H4 (cell line): ENCODE measurements around the gene MFSD12. TPM values are rescaled to one million over a fixed set of nuclear protein-coding genes. Genes with fewer than 3 reads are reported as not detected.

ENCODE experiments used
- DNase-seq: peaks from one replicate; pipeline ENCODE4 v3.0.0-alpha.2; 2015; ENCODE audit warnings: low spot score
- total RNA-seq: library from RNA; depleted of rRNA; stranded (reverse); fragments of >200 nt; shearing (Covaris generic); gene quantifications from 2 replicates; pipeline ENCODE4 v1.2.3, GENCODE V29; 2014; rRNA removed

Gene MFSD12
- total RNA-seq, result 32.1 and 55.1 TPM in 2 replicates

- peak; percentile 90 for DNase-seq
These were observed at the start of gene MFSD12 for GRCh38 chr19:3557461-3558248. Gene MFSD12, minus strand, starts transcription at chr19:3557586. Its CDS starts 183 bp downstream, at chr19:3557403.

- DNase-seq, result no peak
These were observed 49.4 kb upstream of the MFSD12 start, which contains the start of gene TBXA2R for GRCh38 chr19:3606690-3607289. Gene TBXA2R, minus strand, starts transcription at chr19:3606875. Its CDS starts 6,241 bp downstream, at chr19:3600634.

GRCh38 chr19:3606174-3606689 lies 48.8 kb upstream of the MFSD12 start:
- no peak for DNase-seq

- DNase-seq, result no peak
These were observed 48.4 kb upstream of the MFSD12 start for GRCh38 chr19:3605770-3606169.

- DNase-seq, result no peak
These were observed 48.0 kb upstream of the MFSD12 start for GRCh38 chr19:3605361-3605760.

GRCh38 chr19:3604987-3605343 lies 47.6 kb upstream of the MFSD12 start:
- DNase-seq, result no peak

- no peak for DNase-seq
These were observed 47.0 kb upstream of the MFSD12 start for GRCh38 chr19:3604227-3604986.

- DNase-seq, result no peak
These were observed 45.9 kb upstream of the MFSD12 start for GRCh38 chr19:3603121-3603811.

- no peak for DNase-seq
These were observed 43.6 kb upstream of the MFSD12 start for GRCh38 chr19:3601021-3601420.

GRCh38 chr19:3599776-3600187 lies 42.4 kb upstream of the MFSD12 start:
- DNase-seq, result no peak

- DNase-seq, result no peak
These were observed 38.2 kb upstream of the MFSD12 start for GRCh38 chr19:3595521-3596061.

GRCh38 chr19:3593156-3593555 lies 35.8 kb upstream of the MFSD12 start:
- no peak for DNase-seq

GRCh38 chr19:3591876-3592613 lies 34.7 kb upstream of the MFSD12 start:
- no peak for DNase-seq

GRCh38 chr19:3590991-3591659 lies 33.7 kb upstream of the MFSD12 start:
- DNase-seq, result no peak

- DNase-seq, result no peak
These were observed 32.6 kb upstream of the MFSD12 start for GRCh38 chr19:3589949-3590348.

GRCh38 chr19:3589439-3589838 lies 32.1 kb upstream of the MFSD12 start:
- no peak for DNase-seq

- DNase-seq, result no peak
These were observed 29.4 kb upstream of the MFSD12 start for GRCh38 chr19:3586707-3587346.

GRCh38 chr19:3586127-3586626 lies 28.8 kb upstream of the MFSD12 start:
- DNase-seq, result no peak
